NCI-H2107 treated with DMSO at 0.1 percent for 48 hours (cell line): ENCODE data around the gene ERC2.

Experiments used
- DNase-seq: peaks from one replicate; lab custom pipeline; 2025; ENCODE audit not compliant: unreplicated experiment; lab: John Stamatoyannopoulos, UW

ERC2 gene

DNA sequence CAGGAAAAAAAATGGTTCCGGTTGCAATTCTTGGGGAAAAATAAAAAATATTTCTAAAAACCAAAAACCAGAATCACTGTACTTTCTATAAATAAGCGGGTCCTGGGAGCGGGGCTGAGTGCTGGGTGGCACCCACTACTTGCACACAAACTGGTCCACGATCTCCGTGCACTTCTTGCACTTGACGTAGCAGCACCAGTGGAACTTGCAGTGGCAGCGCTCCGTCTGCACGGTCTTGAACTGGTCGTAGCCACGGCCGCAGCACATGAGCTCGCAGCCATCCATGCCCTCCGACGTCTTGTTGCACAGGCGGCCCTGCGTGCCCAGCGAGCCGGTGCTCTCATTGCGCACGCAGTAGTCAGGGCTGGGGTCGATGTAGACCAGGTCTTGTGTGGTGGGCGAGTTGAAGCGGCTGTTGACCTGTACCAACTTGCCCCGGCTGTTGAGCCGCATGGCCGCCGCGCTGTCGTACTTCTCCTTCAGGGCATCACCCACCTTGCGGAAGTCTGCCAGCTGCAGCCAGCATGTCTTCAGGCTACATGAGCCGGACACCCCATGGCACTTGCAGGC lies 998.2 kb downstream of the ERC2 start:
- DNase-seq, result no peak

DNA sequence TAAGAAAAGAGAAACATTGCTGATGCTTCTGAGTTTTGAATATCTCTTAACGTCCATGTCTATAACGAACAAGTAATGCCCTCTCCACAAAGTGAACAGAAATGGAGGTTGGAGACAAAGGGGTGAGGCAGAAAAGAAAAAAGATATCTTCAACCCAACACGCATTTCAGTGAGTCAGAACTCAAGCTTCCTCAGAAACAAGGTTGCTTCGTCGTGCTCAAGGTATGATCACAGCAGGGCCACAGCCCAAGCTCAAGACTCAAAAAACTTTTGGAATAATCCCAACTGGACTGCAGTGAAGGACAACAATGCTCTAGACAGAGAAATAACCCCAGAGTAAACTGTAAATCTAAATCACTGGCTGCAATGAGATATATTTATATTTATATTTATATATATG lies 1000.0 kb downstream of the ERC2 start:
- DNase-seq, result no peak

DNA sequence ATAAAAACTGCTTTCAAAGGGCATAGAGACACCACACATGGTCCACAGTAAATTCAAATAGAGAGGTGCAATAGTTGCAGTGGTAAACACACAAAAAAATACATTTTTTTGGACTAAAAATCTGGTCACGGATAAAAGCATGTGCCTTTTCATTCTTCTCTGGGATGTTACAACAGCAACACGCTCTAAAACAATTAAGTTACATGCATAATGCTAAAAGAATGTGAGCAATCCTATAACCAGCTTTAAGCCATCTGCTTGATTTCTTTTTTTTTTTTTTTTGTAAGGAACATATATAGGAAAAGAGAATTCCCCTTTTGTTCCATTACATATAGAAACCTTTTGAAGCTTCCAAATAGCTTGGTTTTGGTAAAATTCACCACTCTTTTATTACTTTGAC lies 1001.2 kb downstream of the ERC2 start:
- DNase-seq, result no peak

DNA sequence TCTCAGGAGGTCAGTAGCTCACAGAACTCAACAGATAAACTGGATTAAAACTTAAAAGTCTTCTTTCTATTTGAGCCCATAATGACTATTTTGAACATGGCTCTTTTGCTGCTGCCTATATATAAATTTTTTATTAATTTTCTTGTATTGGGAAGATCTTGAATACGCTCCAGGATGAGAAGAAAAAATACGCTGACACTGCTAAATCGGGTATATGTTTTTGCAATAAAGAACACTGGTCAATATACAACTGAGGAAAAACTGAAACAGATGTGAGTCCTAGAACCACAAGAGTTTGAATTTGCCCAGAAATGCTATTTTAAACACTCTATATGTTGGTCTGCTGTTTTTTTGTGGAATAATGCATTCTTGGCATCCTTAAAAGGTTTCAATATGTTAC lies 1001.7 kb downstream of the ERC2 start:
- no peak for DNase-seq

DNA sequence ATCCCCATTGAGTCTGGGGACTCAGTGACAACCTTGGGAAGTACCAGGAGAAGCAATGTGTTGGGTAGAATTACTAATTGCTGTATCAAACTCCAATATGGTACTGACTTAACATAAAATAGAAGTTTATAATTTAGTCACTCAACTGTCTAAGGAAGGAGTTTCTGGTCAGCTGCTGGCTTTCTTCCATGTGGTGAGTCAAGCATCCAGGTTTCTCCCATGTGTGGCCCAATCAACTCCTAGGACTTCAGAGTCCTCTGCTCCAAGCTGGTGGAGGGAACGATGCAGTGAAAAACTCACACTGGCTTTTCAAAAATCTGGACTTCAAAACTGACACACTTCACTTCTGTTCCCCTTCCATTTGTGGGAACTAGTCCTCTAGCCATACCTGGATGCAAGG lies 1006.4 kb downstream of the ERC2 start:
- no peak for DNase-seq

DNA sequence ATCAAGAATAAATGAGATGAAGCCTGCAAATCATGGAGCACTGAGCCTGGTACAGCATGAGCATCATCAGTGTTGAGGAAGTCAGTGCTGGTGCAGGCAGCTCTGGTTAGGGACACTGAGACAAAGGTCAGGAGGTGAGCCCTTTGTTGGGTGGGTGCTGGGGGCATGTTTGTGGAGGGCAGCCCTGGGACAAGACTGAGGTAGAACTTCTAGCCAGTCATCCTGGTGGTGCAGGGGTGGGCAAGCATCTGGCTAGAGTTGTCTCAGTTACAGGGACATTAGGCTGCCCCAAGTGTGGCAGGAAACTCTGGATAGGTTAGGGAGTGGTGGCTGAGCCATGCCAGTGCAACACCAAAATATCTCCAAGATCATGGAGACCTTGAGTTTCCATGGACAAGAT lies 1008.4 kb downstream of the ERC2 start:
- no peak for DNase-seq
